Spleen (tissue), 11 donors: ENCODE data around the gene ARHGAP10. TPM values are rescaled to one million over a fixed set of nuclear protein-coding genes. Genes with fewer than 3 reads are reported as not detected.
A peak's percentile ranks its signal among the peaks of the same experiment; 100 is the strongest.

Source experiments
- DNase-seq: peaks from one replicate; pipeline ENCODE4 v3.0.0-alpha.2; 2020
- H3K27ac ChIP-seq, 8 donors: fragments of 200-600 bp; sonication (generic) in 7 of 8; 1 replicate in 4 of 8; 2 replicates in 4 of 8; pipeline versions ENCODE4 v1.5.0 to v1.8.0; 2016 to 2021; ENCODE audit warnings: inconsistent platforms in 4 of 8, mild to moderate bottlenecking in 4 of 8, moderate library complexity in 1 of 8
- H3K27me3 ChIP-seq, 7 donors: fragments of 200-600 bp; sonication (generic) in 6 of 7; replicated peaks in 1 of 7; 1 replicate in 4 of 7; 2 replicates in 3 of 7; pipeline versions ENCODE4 v1.5.0 to v1.8.0; 2016 to 2021; ENCODE audit warnings: inconsistent platforms in 3 of 7, mild to moderate bottlenecking in 1 of 7
- H3K36me3 ChIP-seq, 6 donors: fragments of 200-600 bp; sonication (generic) in 5 of 6; 1 replicate in 4 of 6; 2 replicates in 2 of 6; pipeline versions ENCODE4 v1.5.0 to v1.8.0; 2016 to 2021; ENCODE audit warnings: inconsistent platforms in 2 of 6
- H3K4me1 ChIP-seq, 6 donors: fragments of 200-600 bp; sonication (generic) in 5 of 6; 1 replicate in 3 of 6; 2 replicates in 3 of 6; pipeline versions ENCODE4 v1.5.0 to v1.8.0; 2016 to 2021; ENCODE audit warnings: inconsistent platforms in 3 of 6
- H3K4me3 ChIP-seq, 8 donors: fragments of 200-600 bp; sonication (generic) in 7 of 8; 1 replicate in 4 of 8; 2 replicates in 4 of 8; pipeline versions ENCODE4 v1.5.0 to v1.8.0; 2016 to 2021; ENCODE audit warnings: inconsistent platforms in 4 of 8, mild to moderate bottlenecking in 4 of 8, moderate library complexity in 2 of 8
- H3K9me3 ChIP-seq, 8 donors: fragments of 200-600 bp; sonication (generic) in 7 of 8; 1 replicate in 4 of 8; 2 replicates in 4 of 8; pipeline versions ENCODE4 v1.5.0 to v1.8.0; 2016 to 2021; ENCODE audit warnings: inconsistent platforms in 4 of 8
- CTCF ChIP-seq, 11 experiments: fragments of 200-600 bp in 7 of 11; fragments of 450-650 bp in 4 of 11; sonication (generic) in 4 of 11; IDR thresholded peaks in 8 of 11; conservative IDR thresholded peaks in 3 of 11; 1 replicate in 7 of 11; 2 replicates in 4 of 11; pipeline versions ENCODE4 v1.4.0 to v1.8.0; 2016 to 2021; ENCODE audit warnings: antibody characterized with exemption in 11 of 11, inconsistent platforms in 4 of 11, mild to moderate bottlenecking in 1 of 11
- POLR2A ChIP-seq, 3 donors: fragments of 450-650 bp; IDR thresholded peaks; one replicate each; pipeline ENCODE4 v1.5.1; 2017; ENCODE audit warnings: antibody characterized with exemption in 3 of 3, mild to moderate bottlenecking in 1 of 3
- POLR2AphosphoS5 ChIP-seq, 3 donors: sonication (generic); formaldehyde crosslinking; IDR thresholded peaks; one replicate each; pipeline ENCODE4 v1.5.1; 2017; ENCODE audit warnings: antibody characterized with exemption in 3 of 3
- whole genome bisulfite sequencing, 5 donors: extraction: QIAGEN DNeasy Blood & Tissue Kit in 3 of 5; methylation state at CpG; one replicate each; pipeline versions ENCODE4 v1.1.5 to v1.1.7; 2013 to 2018; 5-methylcytosine and 5-hydroxymethylcytosine counted together
- intact Hi-C: fragments of 100-400 bp; cut with DNase I; formaldehyde crosslinking; loops from one replicate; pipeline ENCODE4 v1.15.0; 2023; ENCODE audit warnings: low total_unique reads
- polyA plus RNA-seq, 3 donors: library from polyadenylated mRNA; stranded (reverse); fragments of 200-250 nt; gene quantifications; one replicate each; pipeline ENCODE4 v1.2.1, GENCODE V29; 2013
- total RNA-seq, 7 donors: library from RNA; depleted of rRNA in 3 of 7; stranded (reverse); fragments of >200 nt in 3 of 7; fragmentation: NEBNext Ultra II Directional in 4 of 7; extraction: Animal tissue kit (Norgen Biotek cat#: 25700) in 4 of 7; gene quantifications; one replicate each; pipeline versions ENCODE4 v1.1.0 to v1.2.1, GENCODE V29; 2016 to 2021
- donor health status: healthy with polysubstance abuse.
- donor health status: DM: no; HTN: no; CAD: no; lungs with moderate emphysema.
- donor health status: DM: no; HTN: no; CAD: no.
- donor health status: Bipolar disorder and iron deficiency.
- donor health status: healthy.
- donor health status: DM: no; HTN: no; CAD: no.
- donor health status: DM: yes; HTN: yes; CAD: no.

Gene ARHGAP10
- total and polyA plus RNA-seq, 10 donors, result 4.0 to 35.5 (median 13.3) TPM

DNA sequence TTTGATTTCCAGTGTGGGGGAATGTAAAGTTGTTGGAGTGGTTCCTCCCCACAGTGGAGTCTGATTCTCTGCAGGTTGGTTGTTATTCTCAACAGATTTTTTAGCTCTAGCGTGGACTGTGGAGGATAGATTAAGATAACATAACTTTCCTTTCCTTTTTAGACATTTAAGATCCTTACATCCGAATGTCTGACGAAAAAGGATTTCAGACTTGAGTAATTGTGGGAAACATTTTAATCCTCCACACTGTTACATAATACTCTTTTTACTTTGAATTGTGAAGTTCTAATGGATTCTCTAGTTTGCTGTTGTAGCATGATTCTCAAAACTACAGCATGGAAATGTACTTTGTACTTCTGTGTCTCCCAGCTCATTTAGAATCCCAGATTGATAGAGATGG lies 107.8 kb downstream of the ARHGAP10 start:
- Histone ChIP-seq H3K27ac (peak overlapping the region in 4 of 8 donors; percentile 11 to 67 (median 58)), H3K4me1 (peaks cover 0 to 21% (median 0%) of the 10 kb centered on the region in 6 donors), H3K9me3 (no peaks in the 10 kb centered on the region), H3K27me3 (no peaks in the 10 kb centered on the region), H3K36me3 (no peaks in the 10 kb centered on the region), H3K4me3 (no peak overlapping the region)
- intact Hi-C loops, result no loop called here
- TF ChIP-seq POLR2A (IDR thresholded peaks at IDR 0.05), result no peak
- no peak for TF ChIP-seq POLR2AphosphoS5 (IDR thresholded peaks at IDR 0.05)
- TF ChIP-seq CTCF (IDR thresholded peaks at IDR 0.05 in 8 of 11, conservative IDR thresholded peaks at IDR 0.05 in 3 of 11), result no peak
- no peak for DNase-seq
- WGBS, 5 donors, result 57 to 82% (median 79%) methylated on average over 3 of the region's 3 CpGs

DNA sequence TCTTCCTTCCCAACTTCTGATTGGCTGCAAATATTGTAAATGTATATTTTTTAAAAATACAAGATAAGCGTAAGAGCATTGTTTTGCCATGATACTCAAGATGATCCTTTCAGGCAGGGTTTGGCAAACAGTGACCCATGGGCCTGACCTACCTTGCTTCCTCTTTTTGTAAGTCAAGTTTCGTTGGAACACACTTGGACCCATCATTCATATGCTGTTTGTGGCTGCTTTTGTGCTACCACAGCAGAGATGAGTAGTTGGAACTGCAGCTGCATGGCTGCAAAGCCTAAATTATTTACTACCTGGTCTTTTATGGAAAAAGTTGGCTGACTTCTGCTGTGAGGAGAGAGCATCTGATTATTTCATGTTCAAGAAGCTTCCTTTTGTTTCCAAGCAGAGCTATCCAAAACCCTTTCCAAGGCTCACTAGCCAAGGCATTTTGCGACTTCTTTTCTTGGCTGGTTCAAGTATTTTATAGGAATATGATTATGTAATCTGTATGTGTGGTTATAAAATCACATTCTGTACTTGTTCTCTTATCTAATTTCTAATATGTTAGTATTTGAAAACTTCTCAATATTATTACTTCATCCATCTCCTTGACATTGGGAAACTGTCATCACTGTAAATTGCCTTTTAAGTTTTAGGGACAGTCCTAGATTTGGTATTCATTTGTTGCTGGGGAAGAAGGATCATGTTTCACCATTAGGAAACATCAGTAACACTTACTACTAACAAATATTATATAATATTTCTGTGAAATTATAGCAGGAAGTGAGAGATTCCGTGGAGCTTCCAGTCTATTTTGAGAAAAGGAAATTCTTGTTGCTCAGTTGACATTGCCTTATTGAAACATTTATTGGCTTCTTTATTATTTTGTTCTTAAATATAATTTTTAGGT lies 109.2 kb downstream of the ARHGAP10 start:
- Histone ChIP-seq H3K4me3 (no peak overlapping the region), H3K27me3 (no peaks in the 10 kb centered on the region), H3K9me3 (no peaks in the 10 kb centered on the region), H3K27ac (peak overlapping the region in 4 of 8 donors; percentile 31 to 67 (median 58)), H3K4me1 (peaks cover 0 to 21% (median 0%) of the 10 kb centered on the region in 6 donors), H3K36me3 (no peaks in the 10 kb centered on the region)
- 53 to 66% (median 57%) methylated on average over 4 of the region's 4 CpGs for WGBS, 5 donors
- intact Hi-C loops, result no loop called here
- TF ChIP-seq CTCF (IDR thresholded peaks at IDR 0.05 in 8 of 11, conservative IDR thresholded peaks at IDR 0.05 in 3 of 11) (no peak), POLR2AphosphoS5 (IDR thresholded peaks at IDR 0.05) (no peak), POLR2A (IDR thresholded peaks at IDR 0.05) (no peak)
- DNase-seq, result no peak

- intact Hi-C loops, result no loop called here
- Histone ChIP-seq H3K4me1 (peaks cover 0 to 27% (median 0%) of the 10 kb centered on the region in 6 donors), H3K27ac (peak overlapping the region in 3 of 8 donors; percentile 2 to 47 (median 47)), H3K36me3 (no peaks in the 10 kb centered on the region), H3K9me3 (no peaks in the 10 kb centered on the region), H3K4me3 (no peak overlapping the region), H3K27me3 (no peaks in the 10 kb centered on the region)
- TF ChIP-seq POLR2A (IDR thresholded peaks at IDR 0.05) (no peak), CTCF (IDR thresholded peaks at IDR 0.05 in 8 of 11, conservative IDR thresholded peaks at IDR 0.05 in 3 of 11) (no peak), POLR2AphosphoS5 (IDR thresholded peaks at IDR 0.05) (no peak)
- no peak for DNase-seq
- 94 to 96% (median 95%) methylated on average over 6 of the region's 6 CpGs for WGBS, 5 donors
These were observed 110.7 kb downstream of the ARHGAP10 start for GRCh38 chr4:147842573-147842972.

DNA sequence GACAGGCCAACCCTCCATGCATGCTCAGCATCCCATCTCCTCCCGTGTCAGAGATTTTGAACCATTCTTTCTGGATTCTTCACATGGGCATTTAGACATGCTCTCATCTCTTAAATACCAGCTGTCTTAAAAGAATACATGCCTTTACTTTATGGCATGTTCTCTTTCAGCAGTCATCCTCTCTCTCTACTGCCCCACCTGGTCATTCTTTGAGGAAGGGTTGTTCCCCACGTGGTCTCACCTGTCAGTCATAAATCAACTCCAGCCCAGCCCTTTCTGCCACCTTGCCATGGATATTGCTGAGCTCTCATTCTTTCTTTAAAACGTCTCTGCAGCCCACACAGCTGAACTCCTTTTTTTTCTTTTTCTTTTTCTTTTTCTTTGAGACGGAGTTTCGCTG lies 111.3 kb downstream of the ARHGAP10 start:
- H3K9me3 ChIP-seq, result no peaks in the 10 kb centered on the region
- 74 to 82% (median 78%) methylated on average over 5 of the region's 5 CpGs for WGBS, 5 donors
- no peak overlapping the region for H3K4me3 ChIP-seq
- DNase-seq, result no peak
- TF ChIP-seq CTCF (IDR thresholded peaks at IDR 0.05 in 8 of 11, conservative IDR thresholded peaks at IDR 0.05 in 3 of 11), result no peak
- TF ChIP-seq POLR2AphosphoS5 (IDR thresholded peaks at IDR 0.05), result no peak
- no peak for TF ChIP-seq POLR2A (IDR thresholded peaks at IDR 0.05)
- H3K27ac ChIP-seq, result peak overlapping the region in 1 of 8 donors; percentile 47
- no peaks in the 10 kb centered on the region for H3K27me3 ChIP-seq
- H3K4me1 ChIP-seq, result peaks cover 0 to 27% (median 0%) of the 10 kb centered on the region in 6 donors
- no peaks in the 10 kb centered on the region for H3K36me3 ChIP-seq
- intact Hi-C loops, result no loop called here
